OCI-LY7 (cell line): ENCODE measurements around the gene NCS1.

ENCODE experiments used
- CTCF ChIP-seq: fragments of 200-600 bp; sonication (generic); conservative IDR thresholded peaks from 2 replicates; pipeline ENCODE4 v1.5.1; 2014; ENCODE audit warnings: mild to moderate bottlenecking, antibody characterized with exemption, low read length, moderate library complexity, mixed read lengths
- EZH2phosphoT487 ChIP-seq: fragments of 200-600 bp; sonication (generic); IDR thresholded peaks from 2 replicates; pipeline ENCODE4 v1.6.1; 2018; ENCODE audit warnings: low read depth, borderline replicate concordance, mild to moderate bottlenecking, mixed run types, antibody characterized with exemption, low read length, moderate library complexity, mixed read lengths

- TF ChIP-seq CTCF (no peak), EZH2phosphoT487 (no peak)
These were observed 34.4 kb downstream of the NCS1 start for GRCh38 chr9:130206579-130206978.
